ENCODE measurements around the gene AOPEP.

AOPEP gene

GRCh38 chr9:94767331-94768072 is 41.0 kb downstream of the AOPEP start:
- no peaks in the 10 kb centered on the region for H3K27me3 ChIP-seq (ENCODE audit: insufficient read depth, low read length)
- H3K9ac ChIP-seq (ENCODE audit: low read depth, low read length), result no peak overlapping the region
- no peak overlapping the region for H3K4me3 ChIP-seq (ENCODE audit: low read length)
- no peaks in the 10 kb centered on the region for H3K4me1 ChIP-seq (ENCODE audit: insufficient read depth, low read length)
- H3K9me3 ChIP-seq (ENCODE audit: insufficient read depth, low read depth, low read length), result no peaks in the 10 kb centered on the region
- H3K27ac ChIP-seq (ENCODE audit: low read depth, low read length), result no peak overlapping the region
- no peaks in the 10 kb centered on the region for H3K36me3 ChIP-seq (ENCODE audit: insufficient read depth, low read length)
- WGBS, result 95% methylated on average over 9 of the region's 9 CpGs

GRCh38 chr9:94768766-94769165 is 42.3 kb downstream of the AOPEP start:
- H3K4me3 ChIP-seq (ENCODE audit: low read length), result no peak overlapping the region
- 94% methylated on average over 3 of the region's 3 CpGs for WGBS

GRCh38 chr9:94770334-94770733 is 43.8 kb downstream of the AOPEP start:
- Histone ChIP-seq H3K27me3 (ENCODE audit: insufficient read depth, low read length) (no peaks in the 10 kb centered on the region), H3K9ac (ENCODE audit: low read depth, low read length) (no peak overlapping the region), H3K4me3 (ENCODE audit: low read length) (no peak overlapping the region), H3K27ac (ENCODE audit: low read depth, low read length) (no peak overlapping the region), H3K4me1 (ENCODE audit: insufficient read depth, low read length) (no peaks in the 10 kb centered on the region), H3K36me3 (ENCODE audit: insufficient read depth, low read length) (no peaks in the 10 kb centered on the region), H3K9me3 (ENCODE audit: insufficient read depth, low read depth, low read length) (no peaks in the 10 kb centered on the region)
- 96% methylated on average over 6 of the region's 6 CpGs for WGBS

More at GRCh38 chr9:94768766-94769165, 42.3 kb downstream of the AOPEP start:
- Histone ChIP-seq H3K4me1 (ENCODE audit: insufficient read depth, low read length) (no peaks in the 10 kb centered on the region), H3K27me3 (ENCODE audit: insufficient read depth, low read length) (no peaks in the 10 kb centered on the region), H3K9ac (ENCODE audit: low read depth, low read length) (no peak overlapping the region), H3K36me3 (ENCODE audit: insufficient read depth, low read length) (no peaks in the 10 kb centered on the region), H3K27ac (ENCODE audit: low read depth, low read length) (no peak overlapping the region), H3K9me3 (ENCODE audit: insufficient read depth, low read depth, low read length) (no peaks in the 10 kb centered on the region)

GRCh38 chr9:94771096-94771495 is 44.6 kb downstream of the AOPEP start:
- Histone ChIP-seq H3K9ac (ENCODE audit: low read depth, low read length) (no peak overlapping the region), H3K4me3 (ENCODE audit: low read length) (no peak overlapping the region), H3K36me3 (ENCODE audit: insufficient read depth, low read length) (no peaks in the 10 kb centered on the region), H3K4me1 (ENCODE audit: insufficient read depth, low read length) (no peaks in the 10 kb centered on the region), H3K9me3 (ENCODE audit: insufficient read depth, low read depth, low read length) (no peaks in the 10 kb centered on the region), H3K27me3 (ENCODE audit: insufficient read depth, low read length) (no peaks in the 10 kb centered on the region), H3K27ac (ENCODE audit: low read depth, low read length) (no peak overlapping the region)
- WGBS, result 94% methylated on average over 3 of the region's 3 CpGs

- no peaks in the 10 kb centered on the region for H3K27me3 ChIP-seq (ENCODE audit: insufficient read depth, low read length)
- no peaks in the 10 kb centered on the region for H3K36me3 ChIP-seq (ENCODE audit: insufficient read depth, low read length)
- no peaks in the 10 kb centered on the region for H3K4me1 ChIP-seq (ENCODE audit: insufficient read depth, low read length)
- H3K4me3 ChIP-seq (ENCODE audit: low read length), result no peak overlapping the region
- no peaks in the 10 kb centered on the region for H3K9me3 ChIP-seq (ENCODE audit: insufficient read depth, low read depth, low read length)
- WGBS, result 93% methylated on average over 3 of the region's 3 CpGs
- H3K27ac ChIP-seq (ENCODE audit: low read depth, low read length), result no peak overlapping the region
- no peak overlapping the region for H3K9ac ChIP-seq (ENCODE audit: low read depth, low read length)
Observed at GRCh38 chr9:94772144-94772543, 45.6 kb downstream of the AOPEP start.

- Histone ChIP-seq H3K27me3 (ENCODE audit: insufficient read depth, low read length) (no peaks in the 10 kb centered on the region), H3K4me3 (ENCODE audit: low read length) (no peak overlapping the region), H3K9me3 (ENCODE audit: insufficient read depth, low read depth, low read length) (no peaks in the 10 kb centered on the region), H3K9ac (ENCODE audit: low read depth, low read length) (no peak overlapping the region), H3K4me1 (ENCODE audit: insufficient read depth, low read length) (no peaks in the 10 kb centered on the region), H3K36me3 (ENCODE audit: insufficient read depth, low read length) (no peaks in the 10 kb centered on the region), H3K27ac (ENCODE audit: low read depth, low read length) (no peak overlapping the region)
- 87% methylated on average over 4 of the region's 4 CpGs for WGBS
Observed at GRCh38 chr9:94772639-94773303, 46.3 kb downstream of the AOPEP start.

- H3K9ac ChIP-seq (ENCODE audit: low read depth, low read length), result no peak overlapping the region
- no peaks in the 10 kb centered on the region for H3K9me3 ChIP-seq (ENCODE audit: insufficient read depth, low read depth, low read length)
- no peaks in the 10 kb centered on the region for H3K36me3 ChIP-seq (ENCODE audit: insufficient read depth, low read length)
- no peaks in the 10 kb centered on the region for H3K27me3 ChIP-seq (ENCODE audit: insufficient read depth, low read length)
- no peaks in the 10 kb centered on the region for H3K4me1 ChIP-seq (ENCODE audit: insufficient read depth, low read length)
- WGBS, result 95% methylated on average over 5 of the region's 5 CpGs
- H3K27ac ChIP-seq (ENCODE audit: low read depth, low read length), result no peak overlapping the region
- no peak overlapping the region for H3K4me3 ChIP-seq (ENCODE audit: low read length)
Observed at GRCh38 chr9:94773655-94774054, 47.2 kb downstream of the AOPEP start.

GRCh38 chr9:94778013-94778412 is 51.5 kb downstream of the AOPEP start:
- 90% methylated on average over 4 of the region's 4 CpGs for WGBS
- Histone ChIP-seq H3K4me1 (ENCODE audit: insufficient read depth, low read length) (no peaks in the 10 kb centered on the region), H3K9ac (ENCODE audit: low read depth, low read length) (no peak overlapping the region), H3K27me3 (ENCODE audit: insufficient read depth, low read length) (no peaks in the 10 kb centered on the region), H3K9me3 (ENCODE audit: insufficient read depth, low read depth, low read length) (no peaks in the 10 kb centered on the region), H3K36me3 (ENCODE audit: insufficient read depth, low read length) (no peaks in the 10 kb centered on the region), H3K4me3 (ENCODE audit: low read length) (no peak overlapping the region), H3K27ac (ENCODE audit: low read depth, low read length) (no peak overlapping the region)

- H3K9me3 ChIP-seq (ENCODE audit: insufficient read depth, low read depth, low read length), result no peaks in the 10 kb centered on the region
- 99% methylated on average over 2 of the region's 2 CpGs for WGBS
- H3K36me3 ChIP-seq (ENCODE audit: insufficient read depth, low read length), result no peaks in the 10 kb centered on the region
- no peak overlapping the region for H3K9ac ChIP-seq (ENCODE audit: low read depth, low read length)
- H3K4me3 ChIP-seq (ENCODE audit: low read length), result no peak overlapping the region
- no peaks in the 10 kb centered on the region for H3K27me3 ChIP-seq (ENCODE audit: insufficient read depth, low read length)
- no peaks in the 10 kb centered on the region for H3K4me1 ChIP-seq (ENCODE audit: insufficient read depth, low read length)
- H3K27ac ChIP-seq (ENCODE audit: low read depth, low read length), result no peak overlapping the region
Observed at GRCh38 chr9:94779031-94779430, 52.5 kb downstream of the AOPEP start.

- Histone ChIP-seq H3K36me3 (ENCODE audit: insufficient read depth, low read length) (no peaks in the 10 kb centered on the region), H3K27me3 (ENCODE audit: insufficient read depth, low read length) (no peaks in the 10 kb centered on the region), H3K4me1 (ENCODE audit: insufficient read depth, low read length) (no peaks in the 10 kb centered on the region), H3K9ac (ENCODE audit: low read depth, low read length) (no peak overlapping the region), H3K4me3 (ENCODE audit: low read length) (no peak overlapping the region), H3K27ac (ENCODE audit: low read depth, low read length) (no peak overlapping the region), H3K9me3 (ENCODE audit: insufficient read depth, low read depth, low read length) (no peaks in the 10 kb centered on the region)
- WGBS, result 91% methylated on average over 4 of the region's 4 CpGs
Observed at GRCh38 chr9:94779693-94780290, 53.3 kb downstream of the AOPEP start.

GRCh38 chr9:94780516-94780950 is 54.0 kb downstream of the AOPEP start:
- Histone ChIP-seq H3K27me3 (ENCODE audit: insufficient read depth, low read length) (no peaks in the 10 kb centered on the region), H3K36me3 (ENCODE audit: insufficient read depth, low read length) (no peaks in the 10 kb centered on the region), H3K4me3 (ENCODE audit: low read length) (no peak overlapping the region), H3K9ac (ENCODE audit: low read depth, low read length) (no peak overlapping the region), H3K4me1 (ENCODE audit: insufficient read depth, low read length) (no peaks in the 10 kb centered on the region), H3K27ac (ENCODE audit: low read depth, low read length) (no peak overlapping the region), H3K9me3 (ENCODE audit: insufficient read depth, low read depth, low read length) (no peaks in the 10 kb centered on the region)
- WGBS, result 92% methylated on average over 5 of the region's 5 CpGs
